AG04450 (cell line): ENCODE results near the gene RFTN1. TPM values are rescaled to one million over a fixed set of nuclear protein-coding genes. Genes with fewer than 3 reads are reported as not detected.

Source experiments
- CTCF ChIA-PET: fragments of 300-600, 350-600 bp; formaldehyde crosslinking; extraction: SDS; loops from one replicate; lab custom pipeline; 2022; ENCODE audit warnings: antibody characterized with exemption, inconsistent platforms; lab: Charles Lee
- POLR2A ChIA-PET: fragments of 350-600 bp; formaldehyde crosslinking; extraction: SDS; loops from one replicate; lab custom pipeline; 2021; ENCODE audit warnings: antibody characterized with exemption, inconsistent platforms; lab: Yijun Ruan, JAX
- DNase-seq: peaks from one replicate; pipeline ENCODE4 v3.0.0-alpha.2; 2011; ENCODE audit warnings: low read depth, low spot score
- H3K27ac ChIP-seq: one replicate; pipeline ENCODE4 v1.5.1; 2012; ENCODE audit warnings: low read depth, low read length, control low read depth
- H3K27me3 ChIP-seq: one replicate; pipeline ENCODE4 v1.6.0; 2012; ENCODE audit warnings: low read length; ENCODE audit not compliant: control insufficient read depth, insufficient read depth
- H3K4me3 ChIP-seq: 2 replicates; pipeline ENCODE4 v1.5.1; 2011; ENCODE audit warnings: mild to moderate bottlenecking, low read depth, low read length, control low read depth
- H3K9me3 ChIP-seq: 2 replicates; pipeline ENCODE4 v1.5.1; 2012; ENCODE audit warnings: low read length; ENCODE audit not compliant: control insufficient read depth, insufficient read depth
- CTCF ChIP-seq: IDR thresholded peaks from 2 replicates; pipeline ENCODE4 v1.5.1; 2011; ENCODE audit warnings: low read depth, low read length, control low read depth, inconsistent platforms
- polyA plus RNA-seq: library from polyadenylated mRNA; depleted of rRNA; stranded (reverse); fragments of >200 nt; gene quantifications from 2 replicates; pipeline ENCODE4 v1.2.3, GENCODE V29; 2011

Gene RFTN1
- polyA plus RNA-seq, 1 experiment: 97.3 TPM

GRCh38 chr3:16439163-16439847, 74.2 kb downstream of the RFTN1 start:
- H3K4me3 ChIP-seq: no peak overlapping the region
- POLR2A ChIA-PET: interaction anchor here (1.6 kb wide), 1 partner anchor 12 kb away, joined by 4 read pairs; no protein-coding TSS in a partner anchor
- DNase-seq: no peak
- H3K27ac ChIP-seq: no peak overlapping the region
- CTCF ChIA-PET: no interaction called here
- no peak for TF ChIP-seq CTCF
- H3K27me3 ChIP-seq: no peaks in the 10 kb centered on the region
- no peaks in the 10 kb centered on the region for H3K9me3 ChIP-seq

DNA sequence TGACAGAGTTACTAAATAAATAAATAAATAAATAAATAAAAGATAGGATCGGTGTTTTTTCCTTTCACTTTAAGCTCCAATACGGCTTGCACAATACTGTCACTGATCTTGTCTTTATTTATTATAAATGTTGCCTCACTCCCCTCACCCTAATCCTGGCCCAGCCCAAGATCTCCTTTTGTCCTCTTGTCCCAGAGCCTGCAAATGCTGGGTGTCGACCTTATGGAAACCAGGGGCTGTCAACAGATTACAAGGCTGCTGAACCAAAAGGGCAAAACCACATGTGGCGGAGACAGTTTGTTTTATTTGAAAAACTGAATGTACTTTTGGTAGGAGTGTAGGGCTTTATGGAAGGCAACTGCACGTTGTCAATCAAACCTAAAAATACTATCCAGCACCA, 75.9 kb downstream of the RFTN1 start:
- Histone ChIP-seq H3K27ac (no peak overlapping the region), H3K9me3 (no peaks in the 10 kb centered on the region; the same call in 1 of the 2 replicates), H3K4me3 (no peak overlapping the region), H3K27me3 (no peaks in the 10 kb centered on the region)
- ChIA-PET POLR2A (interaction anchor here (1.6 kb wide), 1 partner anchor 11 kb away, joined by 4 read pairs; no protein-coding TSS in a partner anchor), CTCF (no interaction called here)
- DNase-seq: no peak
- TF ChIP-seq CTCF: no peak

GRCh38 chr3:16433701-16434151, 79.8 kb downstream of the RFTN1 start:
- no peak for DNase-seq
- ChIA-PET POLR2A (no interaction called here), CTCF (no interaction called here)
- Histone ChIP-seq H3K27me3 (no peaks in the 10 kb centered on the region), H3K4me3 (no peak overlapping the region), H3K9me3 (no peaks in the 10 kb centered on the region; the same call in 1 of the 2 replicates), H3K27ac (no peak overlapping the region)
- TF ChIP-seq CTCF: no peak

- Histone ChIP-seq H3K4me3 (no peak overlapping the region), H3K27ac (no peak overlapping the region), H3K27me3 (no peaks in the 10 kb centered on the region), H3K9me3 (no peaks in the 10 kb centered on the region; the same call in 1 of the 2 replicates)
- ChIA-PET CTCF (no interaction called here), POLR2A (no interaction called here)
- DNase-seq: no peak
- no peak for TF ChIP-seq CTCF
These were observed 80.8 kb downstream of the RFTN1 start for GRCh38 chr3:16432714-16433113.
